ENCODE results near the gene SLC36A3.

Gene SLC36A3

DNA sequence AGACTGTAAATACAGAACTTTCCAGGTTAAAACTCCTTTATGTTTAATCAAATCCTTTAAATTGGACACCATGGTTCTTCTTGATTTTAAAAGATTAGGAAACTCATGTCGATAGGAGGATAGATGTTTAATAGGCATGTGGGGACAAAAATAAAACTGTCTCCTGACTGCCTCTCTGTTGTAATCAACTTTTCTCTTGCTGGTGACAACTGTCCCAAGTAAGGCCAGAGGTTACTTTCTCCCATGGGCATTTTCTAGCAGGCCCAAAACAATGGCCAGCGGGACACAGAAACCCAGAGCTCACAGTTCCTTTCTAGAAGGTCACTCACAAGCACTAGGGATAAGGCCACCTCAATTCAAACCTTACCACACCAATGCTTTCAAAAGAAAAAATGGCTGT lies 29.3 kb upstream of the SLC36A3 start:
- no peak for TF ChIP-seq EZH2phosphoT487 (IDR thresholded peaks at IDR 0.05; ENCODE audit: borderline replicate concordance)
- TF ChIP-seq, protein P1, sequence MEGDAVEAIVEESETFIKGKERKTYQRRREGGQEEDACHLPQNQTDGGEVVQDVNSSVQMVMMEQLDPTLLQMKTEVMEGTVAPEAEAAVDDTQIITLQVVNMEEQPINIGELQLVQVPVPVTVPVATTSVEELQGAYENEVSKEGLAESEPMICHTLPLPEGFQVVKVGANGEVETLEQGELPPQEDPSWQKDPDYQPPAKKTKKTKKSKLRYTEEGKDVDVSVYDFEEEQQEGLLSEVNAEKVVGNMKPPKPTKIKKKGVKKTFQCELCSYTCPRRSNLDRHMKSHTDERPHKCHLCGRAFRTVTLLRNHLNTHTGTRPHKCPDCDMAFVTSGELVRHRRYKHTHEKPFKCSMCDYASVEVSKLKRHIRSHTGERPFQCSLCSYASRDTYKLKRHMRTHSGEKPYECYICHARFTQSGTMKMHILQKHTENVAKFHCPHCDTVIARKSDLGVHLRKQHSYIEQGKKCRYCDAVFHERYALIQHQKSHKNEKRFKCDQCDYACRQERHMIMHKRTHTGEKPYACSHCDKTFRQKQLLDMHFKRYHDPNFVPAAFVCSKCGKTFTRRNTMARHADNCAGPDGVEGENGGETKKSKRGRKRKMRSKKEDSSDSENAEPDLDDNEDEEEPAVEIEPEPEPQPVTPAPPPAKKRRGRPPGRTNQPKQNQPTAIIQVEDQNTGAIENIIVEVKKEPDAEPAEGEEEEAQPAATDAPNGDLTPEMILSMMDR (conservative IDR thresholded peaks at IDR 0.05; ENCODE audit: low read length): no peak
- Histone ChIP-seq H3K4me1 (ENCODE audit: insufficient read depth, low read length, poor library complexity, severe bottlenecking) (no peaks in the 10 kb centered on the region), H3K4me3 (ENCODE audit: low read length, poor library complexity, severe bottlenecking) (no peak overlapping the region), H3K9ac (ENCODE audit: low read depth, low read length, poor library complexity, severe bottlenecking) (no peak overlapping the region), H3K27me3 (ENCODE audit: insufficient read depth, low read length, poor library complexity, severe bottlenecking) (no peaks in the 10 kb centered on the region), H3K36me3 (ENCODE audit: insufficient read depth, low read length) (no peaks in the 10 kb centered on the region), H3K79me2 (ENCODE audit: insufficient read depth, low read length) (no peaks in the 10 kb centered on the region), H4K20me1 (ENCODE audit: insufficient read depth, low read length, poor library complexity, severe bottlenecking) (no peaks in the 10 kb centered on the region), H2AFZ (ENCODE audit: low read length) (no peak overlapping the region), H3K4me2 (ENCODE audit: low read depth, low read length, poor library complexity, severe bottlenecking) (no peak overlapping the region), H3K9me3 (ENCODE audit: insufficient read depth, low read depth, low read length) (no peaks in the 10 kb centered on the region), H3F3A (ENCODE audit: low read depth) (no peaks in the 10 kb centered on the region), H3K9me2 (replicated peaks; ENCODE audit: low read depth, low read length) (no peaks in the 10 kb centered on the region)

DNA sequence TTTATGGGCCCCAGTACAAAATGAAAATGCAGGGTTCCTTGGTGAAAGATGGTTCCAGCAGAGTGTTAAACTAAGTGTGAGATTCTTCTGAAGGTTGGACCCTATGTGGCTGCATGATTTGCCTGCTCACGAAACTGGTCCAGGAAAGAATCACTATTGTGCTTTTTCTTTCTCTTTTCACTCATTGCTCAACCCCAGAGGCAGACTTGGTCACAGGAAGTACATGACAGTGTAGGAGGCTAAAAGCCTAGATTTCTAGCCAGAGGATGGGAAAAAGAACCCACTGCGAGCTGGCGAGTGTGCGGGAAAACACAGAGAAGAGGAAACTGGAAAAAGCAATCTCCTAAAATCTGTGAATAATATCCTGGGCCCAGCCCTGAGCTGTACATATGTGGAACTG lies 25.2 kb upstream of the SLC36A3 start:
- H3K9ac ChIP-seq (ENCODE audit: low read depth, low read length, poor library complexity, severe bottlenecking): no peak overlapping the region
- no peaks in the 10 kb centered on the region for H3K36me3 ChIP-seq (ENCODE audit: insufficient read depth, low read length)
- no peak overlapping the region for H2AFZ ChIP-seq (ENCODE audit: low read length)
- H3K27me3 ChIP-seq (ENCODE audit: insufficient read depth, low read length, poor library complexity, severe bottlenecking): no peaks in the 10 kb centered on the region
- no peak for TF ChIP-seq EZH2phosphoT487 (IDR thresholded peaks at IDR 0.05; ENCODE audit: borderline replicate concordance)
- TF ChIP-seq, protein P1 (conservative IDR thresholded peaks at IDR 0.05; ENCODE audit: low read length): no peak
- H3K9me3 ChIP-seq (ENCODE audit: insufficient read depth, low read depth, low read length): no peaks in the 10 kb centered on the region
- no peaks in the 10 kb centered on the region for H3K4me1 ChIP-seq (ENCODE audit: insufficient read depth, low read length, poor library complexity, severe bottlenecking)
- H3K4me2 ChIP-seq (ENCODE audit: low read depth, low read length, poor library complexity, severe bottlenecking): no peak overlapping the region
- H3K9me2 ChIP-seq (replicated peaks; ENCODE audit: low read depth, low read length): no peaks in the 10 kb centered on the region
- H3F3A ChIP-seq (ENCODE audit: low read depth): no peaks in the 10 kb centered on the region
- H3K79me2 ChIP-seq (ENCODE audit: insufficient read depth, low read length): no peaks in the 10 kb centered on the region
- no peaks in the 10 kb centered on the region for H4K20me1 ChIP-seq (ENCODE audit: insufficient read depth, low read length, poor library complexity, severe bottlenecking)
- H3K4me3 ChIP-seq (ENCODE audit: low read length, poor library complexity, severe bottlenecking): no peak overlapping the region

DNA sequence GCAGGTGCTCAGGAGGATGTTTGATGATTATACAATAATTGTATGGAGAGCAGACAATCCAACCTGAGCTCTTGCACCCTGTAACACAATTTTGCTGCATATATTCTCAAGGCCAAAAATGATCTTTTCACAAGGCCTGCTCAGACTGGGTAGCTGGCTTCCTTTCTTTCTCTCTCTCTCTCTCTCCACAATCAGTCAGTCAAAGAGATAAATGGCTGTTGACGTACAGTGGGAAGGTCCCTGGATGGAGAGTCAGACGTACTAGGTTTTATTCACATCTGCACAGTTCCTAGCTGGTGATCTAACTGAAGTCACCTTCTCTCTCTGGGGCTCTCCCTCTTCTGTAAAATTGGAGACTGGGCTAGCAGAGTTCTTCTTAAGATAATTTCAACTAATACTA lies 24.0 kb upstream of the SLC36A3 start:
- no peak overlapping the region for H2AFZ ChIP-seq (ENCODE audit: low read length)
- no peaks in the 10 kb centered on the region for H3F3A ChIP-seq (ENCODE audit: low read depth)
- H3K9me2 ChIP-seq (replicated peaks; ENCODE audit: low read depth, low read length): no peaks in the 10 kb centered on the region
- H3K4me1 ChIP-seq (ENCODE audit: insufficient read depth, low read length, poor library complexity, severe bottlenecking): no peaks in the 10 kb centered on the region
- no peak overlapping the region for H3K4me2 ChIP-seq (ENCODE audit: low read depth, low read length, poor library complexity, severe bottlenecking)
- H3K4me3 ChIP-seq (ENCODE audit: low read length, poor library complexity, severe bottlenecking): no peak overlapping the region
- H4K20me1 ChIP-seq (ENCODE audit: insufficient read depth, low read length, poor library complexity, severe bottlenecking): no peaks in the 10 kb centered on the region
- no peaks in the 10 kb centered on the region for H3K9me3 ChIP-seq (ENCODE audit: insufficient read depth, low read depth, low read length)
- no peaks in the 10 kb centered on the region for H3K79me2 ChIP-seq (ENCODE audit: insufficient read depth, low read length)
- no peaks in the 10 kb centered on the region for H3K27me3 ChIP-seq (ENCODE audit: insufficient read depth, low read length, poor library complexity, severe bottlenecking)
- TF ChIP-seq, protein P1 (conservative IDR thresholded peaks at IDR 0.05; ENCODE audit: low read length): no peak
- no peak for TF ChIP-seq EZH2phosphoT487 (IDR thresholded peaks at IDR 0.05; ENCODE audit: borderline replicate concordance)
- H3K36me3 ChIP-seq (ENCODE audit: insufficient read depth, low read length): no peaks in the 10 kb centered on the region
- H3K9ac ChIP-seq (ENCODE audit: low read depth, low read length, poor library complexity, severe bottlenecking): no peak overlapping the region
